ACC112 (cell line): ENCODE results near the gene PZP.

Experiments
- H2AFZ ChIP-seq: fragments of 200-600 bp; sonication (generic); one replicate; pipeline ENCODE4 v1.6.0; 2017; ENCODE audit warnings: antibody characterized with exemption, low read length; ENCODE audit not compliant: unreplicated experiment
- H3K27ac ChIP-seq: fragments of 200-600 bp; sonication (generic); 2 replicates; pipeline ENCODE4 v1.5.1; 2014; ENCODE audit warnings: low read depth, mild to moderate bottlenecking, antibody characterized with exemption, low read length, moderate library complexity
- H3K27me3 ChIP-seq: fragments of 200-600 bp; sonication (generic); 2 replicates; pipeline ENCODE4 v1.6.1; 2014; ENCODE audit warnings: mild to moderate bottlenecking, antibody characterized with exemption, low read length, moderate library complexity, mixed read lengths; ENCODE audit not compliant: insufficient read depth
- H3K36me3 ChIP-seq: fragments of 200-600 bp; sonication (generic); 2 replicates; pipeline ENCODE4 v1.6.1; 2016; ENCODE audit warnings: mild to moderate bottlenecking, antibody characterized with exemption, low read length, moderate library complexity, mixed read lengths; ENCODE audit not compliant: insufficient read depth
- H3K4me1 ChIP-seq: fragments of 200-600 bp; sonication (generic); one replicate; pipeline ENCODE4 v1.6.1; 2016; ENCODE audit warnings: low read length, mixed read lengths; ENCODE audit not compliant: insufficient read depth, unreplicated experiment, control insufficient read depth
- H3K4me3 ChIP-seq: fragments of 200-600 bp; sonication (generic); 2 replicates; pipeline ENCODE4 v1.5.1; 2014; ENCODE audit warnings: mild to moderate bottlenecking, low read depth, low read length
- H3K79me2 ChIP-seq: fragments of 200-600 bp; sonication (generic); one replicate; pipeline ENCODE4 v1.6.0; 2016; ENCODE audit warnings: low read length; ENCODE audit not compliant: control insufficient read depth, unreplicated experiment, insufficient read depth

The PZP gene

GRCh38 chr12:9127484-9127883, 80.7 kb downstream of the PZP start:
- H3K36me3 ChIP-seq, result no peaks in the 10 kb centered on the region
- H3K4me1 ChIP-seq, result no peaks in the 10 kb centered on the region
- no peak overlapping the region for H3K4me3 ChIP-seq
- peaks cover 8% of the 10 kb centered on the region; the same call in 1 of the 2 replicates for H3K27me3 ChIP-seq
- no peaks in the 10 kb centered on the region for H3K79me2 ChIP-seq
- H3K27ac ChIP-seq, result no peak overlapping the region
- no peak overlapping the region for H2AFZ ChIP-seq

DNA sequence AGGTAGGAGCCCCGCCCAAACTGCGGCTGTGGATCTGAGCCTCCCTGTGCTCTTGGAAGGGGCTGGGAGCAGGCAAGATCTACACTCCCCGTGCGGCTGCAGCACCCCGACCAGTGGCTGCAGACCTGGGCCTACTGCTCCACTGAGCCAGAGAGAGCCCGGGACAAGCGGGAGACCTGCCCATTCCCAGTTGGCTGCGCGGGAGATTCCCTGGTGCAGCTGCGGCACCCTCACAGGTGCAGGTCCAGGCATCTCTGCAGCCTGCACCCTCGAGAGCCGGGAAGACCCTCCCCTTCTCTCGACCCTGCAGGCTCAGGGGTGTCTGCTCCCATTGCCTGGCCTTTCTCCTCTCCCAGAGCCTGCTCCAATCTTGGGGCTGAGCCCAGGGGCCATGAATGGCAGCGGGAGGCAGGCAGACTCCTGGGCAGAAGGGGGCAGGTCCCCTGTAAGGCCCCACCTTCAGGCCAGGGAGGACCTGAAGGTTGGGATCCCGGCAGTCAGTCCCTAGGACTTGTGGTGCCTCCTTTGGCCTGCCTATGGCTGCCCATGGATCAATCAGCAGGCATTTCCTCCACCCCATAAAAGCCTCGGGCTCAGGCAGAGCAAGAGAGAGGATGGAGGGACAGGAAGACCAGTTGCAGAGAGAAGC, 83.7 kb downstream of the PZP start:
- no peaks in the 10 kb centered on the region for H3K4me1 ChIP-seq
- H3K27me3 ChIP-seq, result peaks cover 13% of the 10 kb centered on the region; the same call in 1 of the 2 replicates
- H3K4me3 ChIP-seq, result no peak overlapping the region
- no peak overlapping the region for H2AFZ ChIP-seq
- no peaks in the 10 kb centered on the region for H3K79me2 ChIP-seq
- no peaks in the 10 kb centered on the region for H3K36me3 ChIP-seq
- H3K27ac ChIP-seq, result no peak overlapping the region

DNA sequence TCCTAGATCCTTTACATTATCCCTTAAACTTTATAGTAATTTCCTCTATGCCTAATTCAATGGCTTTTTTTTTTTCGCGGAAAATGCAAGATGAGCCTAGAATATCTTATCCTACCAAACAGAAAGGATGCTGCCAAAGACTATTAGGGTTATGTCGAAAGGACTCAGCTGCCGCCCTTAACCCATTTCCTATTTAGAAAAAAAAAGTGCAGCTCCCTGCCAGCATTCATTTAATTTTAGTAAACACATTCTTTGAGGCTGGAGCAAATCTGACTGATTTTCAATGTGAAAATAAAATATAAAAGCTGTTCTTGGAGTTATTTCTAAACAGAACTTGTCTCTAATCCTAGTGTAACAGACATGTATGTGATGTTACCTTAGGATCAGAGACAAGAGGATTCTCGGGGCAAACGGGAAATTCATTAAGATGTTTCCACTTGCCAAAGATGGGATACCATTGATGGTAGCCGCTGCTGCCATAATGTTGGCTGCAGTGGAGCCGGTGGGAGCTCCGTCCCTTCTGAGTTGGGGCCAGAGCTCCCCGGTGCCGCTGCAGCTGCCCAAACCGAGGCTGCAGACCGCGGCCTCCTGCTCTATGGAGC, 84.3 kb downstream of the PZP start:
- Histone ChIP-seq H2AFZ (no peak overlapping the region), H3K4me1 (no peaks in the 10 kb centered on the region), H3K36me3 (no peaks in the 10 kb centered on the region), H3K27ac (no peak overlapping the region), H3K4me3 (peak overlapping the region; percentile 20; the same call in 1 of the 2 replicates), H3K79me2 (no peaks in the 10 kb centered on the region), H3K27me3 (peaks cover 17% of the 10 kb centered on the region; the same call in 1 of the 2 replicates)

DNA sequence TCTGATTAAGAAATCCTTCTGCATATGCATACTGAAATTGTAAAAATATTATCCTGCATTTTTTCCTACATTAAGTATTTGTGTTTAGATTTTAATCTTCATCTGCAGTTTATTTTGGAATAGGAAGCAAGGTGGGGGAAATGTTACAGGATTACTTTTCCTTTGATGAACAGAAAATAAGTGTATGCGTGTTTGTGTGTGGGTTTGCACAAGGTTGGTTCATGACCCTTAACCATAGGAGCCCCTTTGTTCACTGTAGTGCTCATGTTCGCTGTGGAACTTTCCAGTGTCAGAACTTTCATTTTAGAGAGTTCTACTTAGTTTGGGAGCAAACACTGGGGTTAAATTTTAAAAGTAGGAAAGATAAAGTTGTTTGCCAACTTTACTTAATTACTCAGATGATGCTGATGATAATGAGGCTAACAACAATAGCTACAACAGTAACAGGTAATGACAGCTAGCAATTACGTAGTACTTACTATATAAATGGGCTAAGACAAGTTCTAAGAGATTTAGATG, 86.0 kb downstream of the PZP start:
- no peak overlapping the region for H3K4me3 ChIP-seq
- no peak overlapping the region for H2AFZ ChIP-seq
- H3K27ac ChIP-seq, result no peak overlapping the region
- no peaks in the 10 kb centered on the region for H3K4me1 ChIP-seq
- H3K79me2 ChIP-seq, result no peaks in the 10 kb centered on the region
- peaks cover 17% of the 10 kb centered on the region; the same call in 1 of the 2 replicates for H3K27me3 ChIP-seq
- no peaks in the 10 kb centered on the region for H3K36me3 ChIP-seq

- Histone ChIP-seq H3K27ac (no peak overlapping the region), H3K79me2 (no peaks in the 10 kb centered on the region), H3K4me3 (no peak overlapping the region), H3K4me1 (no peaks in the 10 kb centered on the region), H2AFZ (no peak overlapping the region), H3K36me3 (no peaks in the 10 kb centered on the region), H3K27me3 (peaks cover 9% of the 10 kb centered on the region; the same call in 1 of the 2 replicates)
Observed at GRCh38 chr12:9120487-9121184, 87.6 kb downstream of the PZP start.

GRCh38 chr12:9118158-9118557, 90.0 kb downstream of the PZP start:
- no peak overlapping the region for H3K4me3 ChIP-seq
- H3K27ac ChIP-seq, result no peak overlapping the region
- H3K79me2 ChIP-seq, result no peaks in the 10 kb centered on the region
- no peak overlapping the region for H2AFZ ChIP-seq
- H3K36me3 ChIP-seq, result no peaks in the 10 kb centered on the region
- no peaks in the 10 kb centered on the region for H3K4me1 ChIP-seq
- peaks cover 9% of the 10 kb centered on the region; the same call in 1 of the 2 replicates for H3K27me3 ChIP-seq

DNA sequence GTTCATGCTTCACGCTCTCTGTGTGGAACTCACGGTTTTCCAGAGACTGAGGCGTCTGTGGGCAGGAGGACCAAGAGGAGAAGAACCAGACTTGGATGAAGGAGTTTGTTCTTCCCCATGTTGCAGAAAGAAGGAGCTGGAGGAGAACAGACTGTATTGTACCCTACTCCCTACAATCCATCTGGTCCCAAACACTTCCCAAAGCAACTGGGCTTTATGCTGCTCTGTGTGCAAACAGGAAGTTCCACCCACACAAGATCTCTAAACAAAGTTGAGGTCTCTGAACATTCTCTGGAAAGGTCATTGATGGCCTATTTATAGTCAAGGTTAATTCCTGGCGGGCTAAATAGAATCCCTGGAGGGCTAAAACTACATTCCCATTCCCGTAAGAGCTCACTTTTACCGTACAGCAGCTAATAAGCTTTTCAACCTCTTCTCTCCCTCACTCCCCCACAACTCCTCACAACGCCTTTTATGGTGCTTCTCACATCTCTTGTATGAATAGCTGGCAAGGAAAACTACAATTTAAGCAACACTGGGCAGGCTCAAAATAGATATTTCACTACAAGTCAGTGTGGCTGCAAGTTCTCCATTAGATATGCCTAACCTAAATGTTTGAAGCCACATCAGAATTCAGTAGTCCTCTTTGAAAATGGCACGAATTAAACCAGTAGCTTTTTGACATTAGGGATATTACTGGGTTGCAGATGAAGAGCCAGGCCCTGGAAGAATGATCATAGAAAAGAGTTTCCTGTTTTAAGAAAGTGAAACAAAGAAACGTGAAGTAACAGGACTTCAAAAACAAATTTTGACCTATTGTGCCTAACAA, 92.2 kb downstream of the PZP start, which contains the start of gene A2M:
A2M (minus strand) TSS at position 189 of the 829 bp plus-strand sequence; CDS start at position 119, 70 bp downstream.
- Histone ChIP-seq H3K27me3 (peaks cover 5% of the 10 kb centered on the region; the same call in 1 of the 2 replicates), H3K4me1 (no peaks in the 10 kb centered on the region), H3K4me3 (peak within 1 kb of the TSS; percentile 12; the same call in 1 of the 2 replicates), H3K36me3 (no peaks in the 10 kb centered on the region), H3K27ac (no peak within 1 kb of the TSS), H2AFZ (no peak within 1 kb of the TSS), H3K79me2 (no peaks in the 10 kb centered on the region)

DNA sequence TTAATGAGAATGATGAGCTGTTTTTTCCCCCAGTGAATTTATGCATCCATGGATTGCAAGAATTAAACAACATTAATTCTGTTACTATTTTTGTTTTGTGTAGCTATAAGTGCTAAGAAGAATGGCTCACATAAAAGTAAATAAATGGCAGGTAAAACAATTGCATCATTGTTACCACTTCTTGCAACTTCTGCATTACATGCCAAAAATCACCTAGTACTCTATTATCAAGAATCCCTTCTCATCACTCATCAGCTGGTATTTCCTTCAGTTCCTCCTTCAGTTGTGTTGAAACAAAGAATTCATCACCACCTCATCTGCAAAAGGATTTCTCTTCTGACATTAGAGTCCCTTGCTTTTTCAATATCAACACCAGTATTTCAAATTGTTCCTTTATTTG, 93.2 kb downstream of the PZP start:
- H3K4me1 ChIP-seq, result no peaks in the 10 kb centered on the region
- H2AFZ ChIP-seq, result no peak overlapping the region
- H3K36me3 ChIP-seq, result no peaks in the 10 kb centered on the region
- no peaks in the 10 kb centered on the region for H3K79me2 ChIP-seq
- peaks cover 5% of the 10 kb centered on the region; the same call in 1 of the 2 replicates for H3K27me3 ChIP-seq
- H3K27ac ChIP-seq, result no peak overlapping the region
- no peak overlapping the region for H3K4me3 ChIP-seq

DNA sequence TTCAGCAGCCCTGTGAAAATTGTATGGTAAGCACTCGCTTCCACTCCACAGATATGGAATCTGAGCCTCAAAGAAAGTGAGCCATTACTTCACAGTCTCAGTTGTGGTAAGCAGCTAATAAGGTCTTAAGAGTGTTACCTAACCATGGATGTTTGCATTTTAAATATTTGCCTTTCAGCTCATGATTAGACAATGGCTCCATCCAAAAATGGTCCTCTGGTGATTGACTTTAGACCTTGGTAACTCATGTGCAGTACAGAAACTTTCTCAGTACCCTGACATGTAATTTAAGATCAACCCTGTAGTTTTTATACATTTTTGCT, 94.2 kb downstream of the PZP start:
- H3K4me1 ChIP-seq, result no peaks in the 10 kb centered on the region
- no peaks in the 10 kb centered on the region for H3K79me2 ChIP-seq
- H2AFZ ChIP-seq, result no peak overlapping the region
- H3K27ac ChIP-seq, result no peak overlapping the region
- no peaks in the 10 kb centered on the region; the same call in 1 of the 2 replicates for H3K27me3 ChIP-seq
- H3K4me3 ChIP-seq, result no peak overlapping the region
- no peaks in the 10 kb centered on the region for H3K36me3 ChIP-seq
